ENCODE results near the gene SAP30. TPM values are rescaled to one million over a fixed set of nuclear protein-coding genes. Genes with fewer than 3 reads are reported as not detected.

The SAP30 gene
- polyA plus RNA-seq, 3 donors: 13.1 to 15.8 (median 13.7) TPM

Other genes with a start within 250 kb of the SAP30 start
- gene GALNT7, start 202.1 kb upstream of the SAP30 start, polyA plus RNA-seq (ENCODE audit: insufficient read length in 3 of 3): 10 to 100 TPM; 32.0 to 39.3 (median 38.2) TPM
- gene HMGB2, start 36.6 kb upstream of the SAP30 start, polyA plus RNA-seq (ENCODE audit: insufficient read length in 3 of 3): 100 to 1,000 TPM; 310 to 477 (median 411) TPM
- under 1 TPM; 0.27 to 0.53 (median 0.33) TPM for gene SCRG1, start 28.2 kb downstream of the SAP30 start, polyA plus RNA-seq (ENCODE audit: insufficient read length in 3 of 3)
- not detected for gene HAND2, start 159.3 kb downstream of the SAP30 start, polyA plus RNA-seq (ENCODE audit: insufficient read length in 3 of 3)